K562 (cell line): ENCODE data around the gene ADI1. TPM values are rescaled to one million over a fixed set of nuclear protein-coding genes. Genes with fewer than 3 reads are reported as not detected.

Experiments
- ATAC-seq: fragments of 200-7000 bp; cut with Tn5 transposase; 3 replicates; pipeline ENCODE4 v1.9.1; 2020; ENCODE audit warnings: moderate library complexity
- BruUV-seq: library from RNA; stranded (reverse); fragments of 400-500 nt; replicated peaks from 2 replicates; lab custom pipeline; 2021; lab: Mats Ljungman, UMichigan
- CTCF ChIA-PET: fragments of 300-600 bp; formaldehyde crosslinking; extraction: SDS; loops from one replicate; lab custom pipeline; 2021; ENCODE audit warnings: low intra/inter-chr PET ratio; lab: Yijun Ruan, JAX
- POLR2A ChIA-PET: fragments of 300-600, 350-650 bp; sonication (Branson Sonifier 250); formaldehyde crosslinking; extraction: SDS; loops from one replicate; lab custom pipeline; 2021; ENCODE audit warnings: antibody characterized with exemption, inconsistent platforms; lab: Yijun Ruan, JAX
- DNase-seq, 4 experiments: peaks; one replicate each; pipeline versions ENCODE4 v3.0.0 to v3.0.0-alpha.2; 2011 to 2018; ENCODE audit warnings: low spot score in 3 of 4, mixed read lengths in 3 of 4; ENCODE audit errors: extremely low read depth in 1 of 4
- FAIRE-seq: peaks from 2 replicates; lab custom pipeline; 2011; peaks lifted over from hg19 to GRCh38; lab: Jason Lieb, UNC
- H2AFZ ChIP-seq: 2 replicates; pipeline ENCODE4 v1.6.0; 2011; ENCODE audit warnings: low read depth, low read length, control low read depth, inconsistent platforms
- H3K27ac ChIP-seq: fragments of 200-600 bp; 3 replicates; pipeline ENCODE4 v1.8.0; 2011; ENCODE audit warnings: low read depth, mild to moderate bottlenecking, control low read depth, inconsistent platforms, low read length, moderate library complexity, mixed read lengths; ENCODE audit errors: extremely low read depth
- H3K27me3 ChIP-seq, 2 experiments: fragments of 300-600 bp in 1 of 2; 2 replicates in 1 of 2; 3 replicates in 1 of 2; pipeline versions ENCODE4 v1.6.0 to v1.8.0; 2011; ENCODE audit warnings: inconsistent platforms in 2 of 2, low read length in 2 of 2, mild to moderate bottlenecking in 1 of 2, mixed read lengths in 1 of 2, moderate library complexity in 1 of 2; ENCODE audit not compliant: control insufficient read depth in 2 of 2, insufficient read depth in 2 of 2
- H3K36me3 ChIP-seq: fragments of 300-600 bp; 3 replicates; pipeline ENCODE4 v1.8.0; 2011; ENCODE audit warnings: mild to moderate bottlenecking, low read length, inconsistent platforms; ENCODE audit not compliant: control insufficient read depth, insufficient read depth
- H3K4me1 ChIP-seq, 2 experiments: fragments of 200-600 bp in 1 of 2; replicated peaks in 1 of 2; 2 replicates in 1 of 2; 3 replicates in 1 of 2; pipeline versions ENCODE4 v1.5.1 to v1.8.0; 2011; ENCODE audit warnings: inconsistent platforms in 2 of 2, low read length in 2 of 2, mild to moderate bottlenecking in 1 of 2, mixed read lengths in 1 of 2, moderate library complexity in 1 of 2; ENCODE audit not compliant: control insufficient read depth in 2 of 2, insufficient read depth in 2 of 2
- H3K4me2 ChIP-seq: 2 replicates; pipeline ENCODE4 v1.6.1; 2011; ENCODE audit warnings: low read length, control low read depth, inconsistent platforms, mixed read lengths; ENCODE audit not compliant: insufficient read depth
- H3K4me3 ChIP-seq: fragments of 200-600 bp; sonication (generic), shearing (Covaris generic); 2 replicates; pipeline ENCODE4 v1.5.1; 2016; ENCODE audit warnings: control low read depth, inconsistent platforms
- H3K79me2 ChIP-seq: fragments of 200-600 bp; 3 replicates; pipeline ENCODE4 v1.8.0; 2011; ENCODE audit warnings: low read length, inconsistent platforms; ENCODE audit not compliant: control insufficient read depth, insufficient read depth
- H3K9ac ChIP-seq, 2 experiments: 2 replicates each; pipeline versions ENCODE4 v1.6.0 to v1.6.1; 2011; ENCODE audit warnings: low read depth in 2 of 2, low read length in 2 of 2, control low read depth in 1 of 2, inconsistent platforms in 1 of 2, mild to moderate bottlenecking in 1 of 2, mixed read lengths in 1 of 2; ENCODE audit not compliant: insufficient read depth in 1 of 2
- H3K9me1 ChIP-seq: one replicate; pipeline ENCODE4 v1.6.0; 2011; ENCODE audit warnings: inconsistent platforms, mild to moderate bottlenecking, low read length, moderate library complexity; ENCODE audit not compliant: control insufficient read depth, insufficient read depth
- H3K9me3 ChIP-seq: replicated peaks from 2 replicates; pipeline ENCODE4 v1.5.1; 2011; ENCODE audit warnings: low read depth, low read length, inconsistent platforms; ENCODE audit not compliant: control insufficient read depth, insufficient read depth
- H4K20me1 ChIP-seq: replicated peaks from 2 replicates; pipeline ENCODE4 v1.6.1; 2011; ENCODE audit warnings: low read length, inconsistent platforms, mixed read lengths; ENCODE audit not compliant: control insufficient read depth, insufficient read depth
- EGR1 ChIP-seq: fragments of 450-650 bp; conservative IDR thresholded peaks from 2 replicates; pipeline ENCODE4 v1.6.1; 2017; ENCODE audit warnings: mild to moderate bottlenecking
- IRF1 ChIP-seq: sonication (generic); formaldehyde crosslinking; IDR thresholded peaks from 2 replicates; pipeline ENCODE4 v1.8.0; 2022; ENCODE audit warnings: missing genetic modification reagents, mild to moderate bottlenecking, borderline replicate concordance
- NONO ChIP-seq, 2 experiments: fragments of 200-400 bp in 1 of 2; fragments of 450-650 bp in 1 of 2; formaldehyde crosslinking in 1 of 2; IDR thresholded peaks; 2 replicates each; pipeline ENCODE4 v1.6.1; 2017; ENCODE audit warnings: low read depth in 2 of 2, mild to moderate bottlenecking in 2 of 2, moderate library complexity in 2 of 2, low read length in 1 of 2
- PHF21A ChIP-seq: fragments of 450-650 bp; IDR thresholded peaks from 2 replicates; pipeline ENCODE4 v1.6.1; 2017; ENCODE audit warnings: low read depth, borderline replicate concordance
- POLR3G ChIP-seq: IDR thresholded peaks from 2 replicates; pipeline ENCODE4 v1.6.1; 2011; ENCODE audit not compliant: insufficient read length, insufficient replicate concordance; ENCODE audit errors: extremely low read depth
- PTTG1 ChIP-seq: fragments of 450-650 bp; IDR thresholded peaks from 2 replicates; pipeline ENCODE4 v1.6.1; 2016; ENCODE audit warnings: low read depth, mild to moderate bottlenecking, missing genetic modification characterization, missing compliant biosample characterization
- RBFOX2 ChIP-seq: fragments of 200-400 bp; formaldehyde crosslinking; IDR thresholded peaks from 2 replicates; pipeline ENCODE4 v1.6.1; 2017; ENCODE audit warnings: low read depth, mild to moderate bottlenecking, low read length, moderate library complexity
- ZNF79 ChIP-seq: fragments of 250-450 bp; sonication (Bioruptor Pico); IDR thresholded peaks from 2 replicates; pipeline ENCODE4 v1.4.0; 2020; ENCODE audit warnings: low read depth, mild to moderate bottlenecking, moderate library complexity
- WGBS: fragments of 100-300 bp; shearing (Covaris generic); methylation state at CpG from one replicate; pipeline ENCODE4 v1.1.6; 2016; ENCODE audit warnings: low coverage, mixed read lengths; ENCODE audit not compliant: insufficient coverage; ENCODE audit errors: missing lambda C conversion rate; 5-methylcytosine and 5-hydroxymethylcytosine counted together
- in situ Hi-C: fragments of 300-500 bp; cut with MboI; formaldehyde crosslinking; loops from 4 replicates; pipeline ENCODE4 v1.15.0; 2018; ENCODE audit warnings: inconsistent platforms, mixed read lengths
- intact Hi-C: fragments of 100-400 bp; cut with micrococcal nuclease; formaldehyde crosslinking; loops from 2 replicates; pipeline ENCODE4 v1.14.2; 2022
- polyA plus RNA-seq, 8 experiments: library from polyadenylated mRNA; depleted of rRNA in 4 of 8; stranded (reverse) in 5 of 8; unstranded in 3 of 8; fragments of >200 nt; fragmentation: Nextera tagmentation in 2 of 8; fragmentation: Illumina TruSeq in 1 of 8; extraction: Ambion mirVana in 2 of 8; extraction: Trizol in 1 of 8; gene quantifications; 2 replicates each; pipeline versions ENCODE4 v1.2.1 to v1.2.3, GENCODE V29; 2011 to 2014; ENCODE audit warnings: inconsistent platforms in 1 of 8, missing spikeins in 1 of 8
- total RNA-seq, 7 experiments: library from RNA; depleted of rRNA in 6 of 7; stranded (reverse); fragments of >200 nt in 6 of 7; fragmentation: Illumina TruSeq in 2 of 7; extraction: Trizol in 2 of 7; gene quantifications; 2 replicates each; pipeline versions ENCODE4 v1.2.1 to v1.2.3, GENCODE V29; 2011 to 2021; ENCODE audit warnings: low replicate concordance in 1 of 7

The ADI1 gene
- total and polyA plus RNA-seq, 9 of the 15 experiments (the other 6 are each of a cell fraction or from before 2014, with no cell fraction given) = 6.1 to 51.0 (median 27.1) TPM

GRCh38 chr2:3470166-3470651, 49.1 kb downstream of the ADI1 start:
- TF ChIP-seq ZNF79 (no peak), PTTG1 (tag) (no peak), IRF1 (CRISPR knock-in tag) (no peak), PHF21A (no peak), POLR3G (no peak), RBFOX2 (no peak), NONO (IDR thresholded peaks at IDR 0.05; ENCODE audit: low read depth in 2 of 2, low read length in 1 of 2) (no peak), EGR1 (no peak)
- CTCF ChIA-PET = no interaction called here
- H3K4me1 ChIP-seq = no peaks in the 10 kb centered on the region
- DNase-seq = no peak
- H3K9me3 ChIP-seq = no peaks in the 10 kb centered on the region
- POLR2A ChIA-PET = interaction anchor here (0.8 kb wide), 1 partner anchor 10 kb away, joined by 3 read pairs; no protein-coding TSS in a partner anchor
- no peak for ATAC-seq
- FAIRE-seq = no peak
- 0 out of 2 replicates have a peak, but pooled peaks cover 4% of the 10 kb centered on the region for H4K20me1 ChIP-seq
- BruUV-seq = no TSS peak
- H3K4me3 ChIP-seq = no peak overlapping the region
- peaks cover 79% of the 10 kb centered on the region; the same call in 1 of the 3 replicates for H3K36me3 ChIP-seq
- no peaks in the 10 kb centered on the region for H3K27me3 ChIP-seq
- H3K9me1 ChIP-seq = peaks cover 5% of the 10 kb centered on the region
- 0 out of 4 replicates have a peak overlapping the region, but pooled peaks of 1 of the 2 experiments have one; percentile 10 for H3K9ac ChIP-seq
- WGBS = 93% methylated on average over 17 of the region's 17 CpGs
- intact Hi-C loops (no loop called here), in situ Hi-C loops (no loop called here)
- H3K4me2 ChIP-seq = no peak overlapping the region
- no peak overlapping the region for H2AFZ ChIP-seq
- no peaks in the 10 kb centered on the region for H3K79me2 ChIP-seq
- H3K27ac ChIP-seq = no peak overlapping the region
